ENCODE measurements around the gene MRPS35. TPM values are rescaled to one million over a fixed set of nuclear protein-coding genes. Genes with fewer than 3 reads are reported as not detected.

MRPS35 gene
- total RNA-seq, 1 donor from 2014 or later: 31.5 TPM

DNA sequence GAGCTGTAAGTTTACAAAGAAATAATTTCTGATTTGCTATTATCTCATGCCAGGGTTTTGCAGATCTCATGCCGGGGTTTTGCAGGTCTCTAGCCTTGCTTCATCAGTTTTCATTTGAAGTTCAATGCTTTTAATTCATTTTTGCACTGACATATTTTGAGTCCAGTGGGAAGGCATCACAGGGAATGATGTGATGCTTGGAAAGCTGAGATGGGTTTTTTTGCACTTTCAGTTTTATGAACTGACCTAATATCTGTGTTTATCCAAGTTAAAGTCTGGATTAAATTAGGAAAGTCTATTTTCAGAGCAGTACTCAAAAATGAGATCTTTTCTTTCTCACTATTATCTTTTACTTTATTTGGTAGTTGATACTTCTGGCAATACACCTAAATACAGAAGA lies 38.0 kb upstream of the MRPS35 start:
- DNase-seq (no peak), ATAC-seq (no peak)
- H3K9me3 ChIP-seq: no peaks in the 10 kb centered on the region
- H3K4me1 ChIP-seq: no peaks in the 10 kb centered on the region
- no peaks in the 10 kb centered on the region for H3K27me3 ChIP-seq (ENCODE audit: low read depth)
- peaks cover 79% of the 10 kb centered on the region for H3K36me3 ChIP-seq
- intact Hi-C loops (cut with DNase I): no loop called here
- TF ChIP-seq, protein P1, sequence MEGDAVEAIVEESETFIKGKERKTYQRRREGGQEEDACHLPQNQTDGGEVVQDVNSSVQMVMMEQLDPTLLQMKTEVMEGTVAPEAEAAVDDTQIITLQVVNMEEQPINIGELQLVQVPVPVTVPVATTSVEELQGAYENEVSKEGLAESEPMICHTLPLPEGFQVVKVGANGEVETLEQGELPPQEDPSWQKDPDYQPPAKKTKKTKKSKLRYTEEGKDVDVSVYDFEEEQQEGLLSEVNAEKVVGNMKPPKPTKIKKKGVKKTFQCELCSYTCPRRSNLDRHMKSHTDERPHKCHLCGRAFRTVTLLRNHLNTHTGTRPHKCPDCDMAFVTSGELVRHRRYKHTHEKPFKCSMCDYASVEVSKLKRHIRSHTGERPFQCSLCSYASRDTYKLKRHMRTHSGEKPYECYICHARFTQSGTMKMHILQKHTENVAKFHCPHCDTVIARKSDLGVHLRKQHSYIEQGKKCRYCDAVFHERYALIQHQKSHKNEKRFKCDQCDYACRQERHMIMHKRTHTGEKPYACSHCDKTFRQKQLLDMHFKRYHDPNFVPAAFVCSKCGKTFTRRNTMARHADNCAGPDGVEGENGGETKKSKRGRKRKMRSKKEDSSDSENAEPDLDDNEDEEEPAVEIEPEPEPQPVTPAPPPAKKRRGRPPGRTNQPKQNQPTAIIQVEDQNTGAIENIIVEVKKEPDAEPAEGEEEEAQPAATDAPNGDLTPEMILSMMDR (IDR thresholded peaks at IDR 0.05): no peak
- H3K27ac ChIP-seq: no peak overlapping the region
- no peak overlapping the region for H3K4me3 ChIP-seq

DNA sequence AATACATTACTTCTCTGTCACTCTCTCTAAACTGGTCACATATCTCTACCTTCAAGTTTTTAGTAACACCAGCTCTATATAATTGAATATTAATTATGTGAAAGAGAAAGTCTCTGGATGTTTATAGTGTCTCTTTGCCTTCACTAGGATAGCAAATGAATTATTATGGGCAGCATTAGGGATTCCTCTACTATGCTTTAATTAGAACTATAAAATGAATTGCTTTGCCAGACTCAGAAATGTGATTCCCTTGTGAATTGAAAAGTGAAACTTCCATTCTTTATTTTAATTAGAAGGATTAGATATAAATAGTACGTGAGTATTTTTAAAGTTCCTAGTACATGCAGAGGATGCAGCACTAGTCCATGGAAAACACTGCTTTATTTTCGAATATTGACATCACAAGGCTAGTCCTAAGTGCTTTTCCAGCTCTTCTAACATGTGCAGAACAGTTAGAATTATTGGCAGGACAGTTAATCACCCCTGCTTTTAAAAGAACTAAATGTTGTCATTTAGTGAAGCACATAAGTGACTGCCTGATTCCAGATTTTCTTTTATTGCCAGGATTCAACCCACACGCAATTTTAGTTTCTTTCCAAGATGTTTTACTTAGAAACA lies 37.4 kb upstream of the MRPS35 start:
- ATAC-seq (no peak), DNase-seq (no peak)
- Histone ChIP-seq H3K4me1 (no peaks in the 10 kb centered on the region), H3K9me3 (no peaks in the 10 kb centered on the region), H3K36me3 (peaks cover 79% of the 10 kb centered on the region), H3K27ac (no peak overlapping the region), H3K4me3 (no peak overlapping the region), H3K27me3 (ENCODE audit: low read depth) (no peaks in the 10 kb centered on the region)
- TF ChIP-seq, protein P1 (IDR thresholded peaks at IDR 0.05): no peak
- intact Hi-C loops (cut with DNase I): no loop called here

- no peaks in the 10 kb centered on the region for H3K9me3 ChIP-seq
- intact Hi-C loops (cut with DNase I): no loop called here
- H3K36me3 ChIP-seq: peaks cover 76% of the 10 kb centered on the region
- no peaks in the 10 kb centered on the region for H3K4me1 ChIP-seq
- TF ChIP-seq, protein P1 (IDR thresholded peaks at IDR 0.05): no peak
- no peak overlapping the region for H3K27ac ChIP-seq
- no peak overlapping the region for H3K4me3 ChIP-seq
- DNase-seq: no peak
- no peaks in the 10 kb centered on the region for H3K27me3 ChIP-seq (ENCODE audit: low read depth)
- ATAC-seq: no peak
Observed at GRCh38 chr12:27674989-27675388, 35.6 kb upstream of the MRPS35 start.

GRCh38 chr12:27680619-27681018 lies 30.0 kb upstream of the MRPS35 start:
- DNase-seq (no peak), ATAC-seq (no peak)
- TF ChIP-seq, protein P1 (IDR thresholded peaks at IDR 0.05): no peak
- intact Hi-C loops (cut with DNase I): no loop called here
- no peaks in the 10 kb centered on the region for H3K27me3 ChIP-seq (ENCODE audit: low read depth)
- no peak overlapping the region for H3K4me3 ChIP-seq
- H3K27ac ChIP-seq: no peak overlapping the region
- peaks cover 91% of the 10 kb centered on the region for H3K36me3 ChIP-seq
- no peaks in the 10 kb centered on the region for H3K9me3 ChIP-seq
- no peaks in the 10 kb centered on the region for H3K4me1 ChIP-seq

DNA sequence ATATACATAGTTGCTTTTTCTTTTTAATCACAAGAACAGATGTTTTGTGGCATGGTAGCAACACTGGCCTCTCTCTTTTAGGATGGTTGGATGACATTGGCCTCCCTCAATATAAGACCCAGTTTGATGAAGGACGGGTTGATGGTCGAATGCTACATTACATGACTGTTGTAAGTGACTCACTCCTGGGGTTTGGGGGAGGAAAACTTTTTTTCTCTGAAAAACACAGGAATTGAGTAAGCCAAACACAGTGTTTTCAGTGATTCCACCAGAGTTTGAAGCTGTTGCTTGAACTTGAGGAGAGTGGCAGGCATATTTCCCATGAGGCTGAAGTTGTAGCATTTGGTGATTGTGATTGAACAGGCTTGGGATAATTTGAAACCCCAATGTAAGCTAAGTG lies 28.1 kb upstream of the MRPS35 start:
- intact Hi-C loops (cut with DNase I): no loop called here
- Histone ChIP-seq H3K9me3 (no peaks in the 10 kb centered on the region), H3K27ac (no peak overlapping the region), H3K27me3 (ENCODE audit: low read depth) (no peaks in the 10 kb centered on the region), H3K36me3 (peaks cover 93% of the 10 kb centered on the region), H3K4me3 (no peak overlapping the region), H3K4me1 (no peaks in the 10 kb centered on the region)
- TF ChIP-seq, protein P1 (IDR thresholded peaks at IDR 0.05): no peak
- ATAC-seq: no peak
- DNase-seq: no peak
